Measurements from ENCODE around the gene DMWD. TPM values are rescaled to one million over a fixed set of nuclear protein-coding genes. Genes with fewer than 3 reads are reported as not detected.

DMWD gene
- total RNA-seq, 1 donor from 2014 or later, result 77.3 TPM

- H3K9me3 Mint-ChIP-seq, result no peaks in the 10 kb centered on the region
- H3K27ac Mint-ChIP-seq, result no peak overlapping the region
- ChIA-PET CTCF (no interaction called here), POLR2A (interaction anchor here (1.2 kb wide), 1 partner anchor 8 kb away, joined by 3 read pairs; the partner anchor contains the start of gene SIX5)
- no peak for DNase-seq
- no peak for TF ChIP-seq CTCF (IDR thresholded peaks at IDR 0.05)
- H3K4me1 Mint-ChIP-seq, result peaks cover 29% of the 10 kb centered on the region
- H3K36me3 Mint-ChIP-seq (ENCODE audit: low read depth), result peaks cover 10% of the 10 kb centered on the region
- no peak overlapping the region for H3K4me3 Mint-ChIP-seq
- intact Hi-C loops (cut with micrococcal nuclease), result loop anchor here (10.0 kb wide), 1 partner anchor 353 kb away; the partner anchor contains the start of gene ERCC1
- no peak for ATAC-seq (ENCODE audit: low read depth)
- peaks cover 4% of the 10 kb centered on the region for H3K27me3 Mint-ChIP-seq
These were observed 15.2 kb downstream of the DMWD start for GRCh38 chr19:45777395-45777961.

GRCh38 chr19:45774765-45775164 is 17.9 kb downstream of the DMWD start:
- ChIA-PET CTCF (interaction anchor here (7.1 kb wide), 1 partner anchor 23 kb away, joined by 172 read pairs; no protein-coding TSS in a partner anchor), POLR2A (interaction anchor here (0.7 kb wide), 1 partner anchor 85 kb away, joined by 5 read pairs; no protein-coding TSS in a partner anchor)
- H3K27me3 Mint-ChIP-seq, result peaks cover 4% of the 10 kb centered on the region
- peaks cover 27% of the 10 kb centered on the region for H3K4me1 Mint-ChIP-seq
- no peaks in the 10 kb centered on the region for H3K9me3 Mint-ChIP-seq
- no peak overlapping the region for H3K27ac Mint-ChIP-seq
- DNase-seq (no peak), ATAC-seq (ENCODE audit: low read depth) (no peak)
- H3K36me3 Mint-ChIP-seq (ENCODE audit: low read depth), result peaks cover 10% of the 10 kb centered on the region
- no peak overlapping the region for H3K4me3 Mint-ChIP-seq
- intact Hi-C loops (cut with micrococcal nuclease), result loop anchor here (10.0 kb wide), 1 partner anchor 350 kb away; the partner anchor contains the start of gene ERCC1
- TF ChIP-seq CTCF (IDR thresholded peaks at IDR 0.05), result no peak

- no peak overlapping the region for H3K4me3 Mint-ChIP-seq
- no peak overlapping the region for H3K27ac Mint-ChIP-seq
- no peak for DNase-seq
- intact Hi-C loops (cut with micrococcal nuclease), result loop anchor here (10.0 kb wide), 1 partner anchor 349 kb away; the partner anchor contains the start of gene ERCC1
- no peaks in the 10 kb centered on the region for H3K9me3 Mint-ChIP-seq
- no peak for ATAC-seq (ENCODE audit: low read depth)
- peaks cover 10% of the 10 kb centered on the region for H3K36me3 Mint-ChIP-seq (ENCODE audit: low read depth)
- no peak for TF ChIP-seq CTCF (IDR thresholded peaks at IDR 0.05)
- H3K27me3 Mint-ChIP-seq, result no peaks in the 10 kb centered on the region
- ChIA-PET CTCF (interaction anchor here (7.1 kb wide), 1 partner anchor 25 kb away, joined by 172 read pairs; no protein-coding TSS in a partner anchor), POLR2A (interaction anchor here (1.1 kb wide), 1 partner anchor 19 kb away, joined by 3 read pairs; the partner anchor contains the start of gene DMWD)
- peaks cover 17% of the 10 kb centered on the region for H3K4me1 Mint-ChIP-seq
These were observed 19.3 kb downstream of the DMWD start for GRCh38 chr19:45773384-45773783.

GRCh38 chr19:45772912-45773311 is 19.7 kb downstream of the DMWD start:
- CTCF ChIA-PET, result interaction anchor here (0.9 to 7.1 kb wide), 2 partner anchors 25 to 244 kb away, joined by 3 to 172 read pairs; no protein-coding TSS in a partner anchor
- no peak overlapping the region for H3K27ac Mint-ChIP-seq

More at GRCh38 chr19:45772912-45773311, 19.7 kb downstream of the DMWD start:
- intact Hi-C loops (cut with micrococcal nuclease), result loop anchor here (10.0 kb wide), 1 partner anchor 348 kb away; the partner anchor contains the start of gene ERCC1
- ATAC-seq (ENCODE audit: low read depth), result no peak
- H3K36me3 Mint-ChIP-seq (ENCODE audit: low read depth), result peaks cover 10% of the 10 kb centered on the region
- H3K4me3 Mint-ChIP-seq, result no peak overlapping the region
- POLR2A ChIA-PET, result interaction anchor here (1.1 kb wide), 1 partner anchor 20 kb away, joined by 3 read pairs; the partner anchor contains the start of gene DMWD
- TF ChIP-seq CTCF (IDR thresholded peaks at IDR 0.05), result no peak
- H3K27me3 Mint-ChIP-seq, result no peaks in the 10 kb centered on the region
- no peak for DNase-seq
- H3K9me3 Mint-ChIP-seq, result no peaks in the 10 kb centered on the region
- peaks cover 18% of the 10 kb centered on the region for H3K4me1 Mint-ChIP-seq

All from activated B cell treated with CpG ODN at 0.5 μM for 24 hours (primary cell).